Neural progenitor cell (in vitro differentiated cells): Measurements from ENCODE around the gene HDLBP. TPM values are rescaled to one million over a fixed set of nuclear protein-coding genes. Genes with fewer than 3 reads are reported as not detected.
"Not testable (repeated sequence)": the region's sequence is repeated elsewhere in the genome, so short reads cannot be mapped to it uniquely, and the experiment has no call there.

Source experiments
- DNase-seq: peaks from one replicate; pipeline ENCODE4 v3.0.0-alpha.2; 2016; ENCODE audit warnings: low spot score
- H2AFZ ChIP-seq: fragments of 200-600 bp; sonication (generic); replicated peaks from 2 replicates; pipeline ENCODE4 v1.6.1; 2016; ENCODE audit warnings: antibody characterized with exemption
- H3F3A ChIP-seq: fragments of 200-600 bp; sonication (generic); 2 replicates; pipeline ENCODE4 v1.6.1; 2016; ENCODE audit warnings: antibody characterized with exemption, low read depth
- H3K27ac ChIP-seq: fragments of 200-600 bp; sonication (generic); 2 replicates; pipeline ENCODE4 v1.5.1; 2016; ENCODE audit warnings: mild to moderate bottlenecking
- H3K27me3 ChIP-seq: fragments of 200-600 bp; sonication (generic); 2 replicates; pipeline ENCODE4 v1.6.1; 2016; ENCODE audit warnings: mild to moderate bottlenecking, moderate library complexity
- H3K36me3 ChIP-seq: fragments of 200-600 bp; sonication (generic); 2 replicates; pipeline ENCODE4 v1.5.1; 2016
- H3K4me1 ChIP-seq: fragments of 200-600 bp; sonication (generic); 2 replicates; pipeline ENCODE4 v1.6.1; 2016; ENCODE audit warnings: mixed run types
- H3K4me2 ChIP-seq: fragments of 200-600 bp; sonication (generic); 2 replicates; pipeline ENCODE4 v1.6.1; 2016
- H3K4me3 ChIP-seq: fragments of 200-600 bp; sonication (generic); 2 replicates; pipeline ENCODE4 v1.5.1; 2016
- H3K79me2 ChIP-seq: fragments of 200-600 bp; sonication (generic); 2 replicates; pipeline ENCODE4 v1.6.1; 2016; ENCODE audit warnings: low read depth
- H3K9ac ChIP-seq: fragments of 200-600 bp; sonication (generic); 2 replicates; pipeline ENCODE4 v1.6.1; 2016
- H3K9me3 ChIP-seq: fragments of 200-600 bp; sonication (generic); 2 replicates; pipeline ENCODE4 v1.5.1; 2016; ENCODE audit warnings: low read depth
- H4K20me1 ChIP-seq: fragments of 200-600 bp; sonication (generic); 2 replicates; pipeline ENCODE4 v1.6.1; 2016; ENCODE audit warnings: low read depth
- H3K27ac Mint-ChIP-seq: 3 replicates; pipeline ENCODE4 v1.8.0; 2021; ENCODE audit warnings: mixed read lengths
- H3K27me3 Mint-ChIP-seq: 2 replicates; pipeline ENCODE4 v1.8.0; 2022; ENCODE audit warnings: low read depth, mild to moderate bottlenecking, inconsistent platforms, moderate library complexity, mixed read lengths; ENCODE audit not compliant: insufficient read depth
- H3K36me3 Mint-ChIP-seq: 3 replicates; pipeline ENCODE4 v1.8.0; 2021; ENCODE audit warnings: mixed read lengths
- H3K4me1 Mint-ChIP-seq: 3 replicates; pipeline ENCODE4 v1.8.0; 2021; ENCODE audit warnings: mixed read lengths
- H3K4me3 Mint-ChIP-seq: 3 replicates; pipeline ENCODE4 v1.8.0; 2021; ENCODE audit warnings: mild to moderate bottlenecking, moderate library complexity, mixed read lengths
- H3K9me3 Mint-ChIP-seq: 3 replicates; pipeline ENCODE4 v1.8.0; 2020; ENCODE audit warnings: mixed read lengths
- EZH2 ChIP-seq: fragments of 200-600 bp; sonication (generic); IDR thresholded peaks from 2 replicates; pipeline ENCODE4 v1.6.1; 2017; ENCODE audit warnings: antibody characterized with exemption, mild to moderate bottlenecking, moderate library complexity
- EZH2phosphoT487 ChIP-seq: fragments of 200-600 bp; sonication (generic); IDR thresholded peaks from 2 replicates; pipeline ENCODE4 v1.6.1; 2017; ENCODE audit warnings: antibody characterized with exemption
- total RNA-seq: library from RNA; depleted of rRNA; stranded (reverse); fragments of >200 nt; gene quantifications from 2 replicates; pipeline ENCODE4 v1.2.3, GENCODE V29; 2015; ENCODE audit warnings: low replicate concordance
- TF ChIP-seq, protein P1 (sequence below): fragments of 200-600 bp; sonication (generic); IDR thresholded peaks from 2 replicates; pipeline ENCODE4 v1.5.1; 2017; ENCODE audit warnings: antibody characterized with exemption, mild to moderate bottlenecking

Gene HDLBP
- total RNA-seq, 1 donor from 2014 or later = 251 TPM

DNA sequence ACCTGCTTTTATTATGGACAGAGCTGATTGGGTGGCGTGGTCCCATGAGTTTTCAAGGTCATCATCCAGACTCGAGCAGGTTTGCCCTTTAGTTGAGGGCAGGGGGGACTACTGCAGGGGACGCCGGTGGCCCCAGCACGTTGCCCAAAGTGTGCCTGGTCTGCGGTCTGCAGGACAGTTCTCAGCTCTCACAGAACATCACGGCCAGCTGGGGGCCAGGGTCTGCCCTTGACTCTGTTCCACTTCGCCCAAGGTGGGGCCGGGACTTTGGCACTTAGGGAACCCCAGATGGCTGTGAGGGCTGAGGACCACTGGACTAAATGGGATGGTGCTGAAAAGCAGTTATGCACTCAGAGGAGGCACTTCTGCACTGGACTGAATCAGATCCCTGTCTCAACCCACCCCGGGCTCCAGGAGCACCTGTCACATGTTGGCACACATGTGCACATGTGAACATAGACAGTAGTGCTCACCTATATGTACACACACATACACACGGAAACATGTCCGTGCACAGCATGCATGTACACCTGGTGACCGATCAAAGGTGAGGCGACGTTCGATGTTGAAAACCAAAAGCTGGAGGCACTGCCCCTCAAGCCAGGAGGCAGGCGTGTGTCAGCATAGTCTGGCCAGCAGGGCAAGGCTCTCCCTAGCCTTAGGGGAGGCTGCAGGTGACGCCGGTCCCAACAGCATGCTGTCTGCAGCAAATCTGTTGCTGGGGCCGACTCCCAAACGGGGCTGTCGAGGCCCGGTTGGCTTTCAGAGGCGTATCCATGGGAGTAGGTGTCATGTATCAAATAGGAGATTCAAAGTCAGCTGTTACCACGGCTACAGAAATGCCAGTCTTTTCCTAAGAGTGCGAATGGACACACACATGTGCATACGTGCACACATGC, 116.8 kb downstream of the HDLBP start:
- TF ChIP-seq EZH2 (no peak), EZH2phosphoT487 (no peak)
- TF ChIP-seq, protein P1, sequence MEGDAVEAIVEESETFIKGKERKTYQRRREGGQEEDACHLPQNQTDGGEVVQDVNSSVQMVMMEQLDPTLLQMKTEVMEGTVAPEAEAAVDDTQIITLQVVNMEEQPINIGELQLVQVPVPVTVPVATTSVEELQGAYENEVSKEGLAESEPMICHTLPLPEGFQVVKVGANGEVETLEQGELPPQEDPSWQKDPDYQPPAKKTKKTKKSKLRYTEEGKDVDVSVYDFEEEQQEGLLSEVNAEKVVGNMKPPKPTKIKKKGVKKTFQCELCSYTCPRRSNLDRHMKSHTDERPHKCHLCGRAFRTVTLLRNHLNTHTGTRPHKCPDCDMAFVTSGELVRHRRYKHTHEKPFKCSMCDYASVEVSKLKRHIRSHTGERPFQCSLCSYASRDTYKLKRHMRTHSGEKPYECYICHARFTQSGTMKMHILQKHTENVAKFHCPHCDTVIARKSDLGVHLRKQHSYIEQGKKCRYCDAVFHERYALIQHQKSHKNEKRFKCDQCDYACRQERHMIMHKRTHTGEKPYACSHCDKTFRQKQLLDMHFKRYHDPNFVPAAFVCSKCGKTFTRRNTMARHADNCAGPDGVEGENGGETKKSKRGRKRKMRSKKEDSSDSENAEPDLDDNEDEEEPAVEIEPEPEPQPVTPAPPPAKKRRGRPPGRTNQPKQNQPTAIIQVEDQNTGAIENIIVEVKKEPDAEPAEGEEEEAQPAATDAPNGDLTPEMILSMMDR = no peak
- Histone ChIP-seq H3K36me3 (no peaks in the 10 kb centered on the region), H3K9me3 (no peaks in the 10 kb centered on the region), H4K20me1 (no peaks in the 10 kb centered on the region), H3K27me3 (no peaks in the 10 kb centered on the region), H3K27ac (no peak overlapping the region), H3K79me2 (no peaks in the 10 kb centered on the region), H3K4me3 (no peak overlapping the region), H3F3A (no peaks in the 10 kb centered on the region), H3K4me1 (no peaks in the 10 kb centered on the region), H3K4me2 (no peak overlapping the region), H2AFZ (no peak overlapping the region), H3K9ac (no peak overlapping the region)
- H3K4me1 Mint-ChIP-seq = peaks cover 12% of the 10 kb centered on the region
- H3K9me3 Mint-ChIP-seq = no peaks in the 10 kb centered on the region
- H3K4me3 Mint-ChIP-seq = no peak overlapping the region
- H3K27ac Mint-ChIP-seq = peak overlapping the region; percentile 82
- no peaks in the 10 kb centered on the region for H3K36me3 Mint-ChIP-seq
- H3K27me3 Mint-ChIP-seq = peaks cover 7% of the 10 kb centered on the region
- DNase-seq = no peak

DNA sequence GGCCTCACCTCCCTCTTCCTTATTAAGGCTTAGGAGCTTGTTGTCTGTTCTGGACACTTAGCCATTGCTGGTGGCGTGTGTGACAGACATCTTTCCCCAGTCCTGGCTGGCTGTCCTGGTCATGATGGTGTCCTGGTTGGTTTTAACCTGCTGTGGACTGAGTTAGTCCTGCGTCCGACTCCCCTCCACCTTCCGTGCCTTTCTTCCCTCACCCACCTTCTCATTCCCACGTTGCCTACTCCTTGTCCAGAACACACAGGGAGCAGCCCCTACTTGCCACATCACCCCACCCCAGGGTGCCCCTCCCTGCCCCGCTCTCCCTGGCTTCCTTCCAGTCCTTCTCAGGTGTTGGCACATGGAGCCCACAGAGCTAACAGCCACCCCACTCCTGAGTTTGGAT, 117.5 kb downstream of the HDLBP start:
- H3K9ac ChIP-seq = no peak overlapping the region
- peaks cover 7% of the 10 kb centered on the region for H3K27me3 Mint-ChIP-seq
- no peaks in the 10 kb centered on the region for H3K9me3 Mint-ChIP-seq
- TF ChIP-seq, protein P1 = no peak
- TF ChIP-seq EZH2 (no peak), EZH2phosphoT487 (no peak)
- no peaks in the 10 kb centered on the region for H3K4me1 ChIP-seq
- no peaks in the 10 kb centered on the region for H4K20me1 ChIP-seq
- H3K4me1 Mint-ChIP-seq = peaks cover 12% of the 10 kb centered on the region
- no peak overlapping the region for H3K27ac ChIP-seq
- peak overlapping the region; percentile 69 for H3K27ac Mint-ChIP-seq
- H3F3A ChIP-seq = no peaks in the 10 kb centered on the region
- H3K36me3 ChIP-seq = no peaks in the 10 kb centered on the region
- DNase-seq = no peak
- H3K4me3 ChIP-seq = no peak overlapping the region
- peak overlapping the region; percentile 30 for H3K4me3 Mint-ChIP-seq
- no peaks in the 10 kb centered on the region for H3K79me2 ChIP-seq
- no peak overlapping the region for H2AFZ ChIP-seq
- no peak overlapping the region for H3K4me2 ChIP-seq
- no peaks in the 10 kb centered on the region for H3K9me3 ChIP-seq
- no peaks in the 10 kb centered on the region for H3K27me3 ChIP-seq
- H3K36me3 Mint-ChIP-seq = no peaks in the 10 kb centered on the region

DNA sequence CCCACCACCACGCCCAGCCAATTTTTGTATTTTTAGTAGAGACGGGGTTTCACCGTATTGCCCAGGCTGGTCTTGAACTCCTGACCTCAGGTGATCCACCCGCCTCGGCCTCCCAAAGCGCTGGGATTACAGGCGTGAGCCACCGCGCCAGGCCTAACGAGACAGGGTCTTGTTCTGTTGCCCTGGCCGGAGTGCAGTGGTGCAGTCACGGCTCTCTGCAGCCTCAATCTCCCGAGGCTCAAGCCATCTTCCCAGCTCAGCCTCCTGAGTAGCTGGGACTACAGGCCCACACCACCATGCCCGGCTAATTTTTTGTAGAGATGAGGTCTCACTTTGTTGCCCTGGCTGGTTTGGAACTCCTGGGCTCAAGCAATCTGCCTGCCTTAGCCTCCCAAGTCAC, 118.2 kb downstream of the HDLBP start:
- H3K4me3 ChIP-seq, H3K36me3 ChIP-seq, DNase-seq, H3K9me3 ChIP-seq, H3K27ac ChIP-seq, H3K4me3 Mint-ChIP-seq, H3K79me2 ChIP-seq, H3K27me3 ChIP-seq, H2AFZ ChIP-seq, H3K9me3 Mint-ChIP-seq, H3K4me1 ChIP-seq, H4K20me1 ChIP-seq, H3K27me3 Mint-ChIP-seq, H3K27ac Mint-ChIP-seq, H3F3A ChIP-seq, H3K9ac ChIP-seq, H3K36me3 Mint-ChIP-seq, H3K4me2 ChIP-seq: not testable (repeated sequence)
- H3K4me1 Mint-ChIP-seq = peaks cover 12% of the 10 kb centered on the region

DNA sequence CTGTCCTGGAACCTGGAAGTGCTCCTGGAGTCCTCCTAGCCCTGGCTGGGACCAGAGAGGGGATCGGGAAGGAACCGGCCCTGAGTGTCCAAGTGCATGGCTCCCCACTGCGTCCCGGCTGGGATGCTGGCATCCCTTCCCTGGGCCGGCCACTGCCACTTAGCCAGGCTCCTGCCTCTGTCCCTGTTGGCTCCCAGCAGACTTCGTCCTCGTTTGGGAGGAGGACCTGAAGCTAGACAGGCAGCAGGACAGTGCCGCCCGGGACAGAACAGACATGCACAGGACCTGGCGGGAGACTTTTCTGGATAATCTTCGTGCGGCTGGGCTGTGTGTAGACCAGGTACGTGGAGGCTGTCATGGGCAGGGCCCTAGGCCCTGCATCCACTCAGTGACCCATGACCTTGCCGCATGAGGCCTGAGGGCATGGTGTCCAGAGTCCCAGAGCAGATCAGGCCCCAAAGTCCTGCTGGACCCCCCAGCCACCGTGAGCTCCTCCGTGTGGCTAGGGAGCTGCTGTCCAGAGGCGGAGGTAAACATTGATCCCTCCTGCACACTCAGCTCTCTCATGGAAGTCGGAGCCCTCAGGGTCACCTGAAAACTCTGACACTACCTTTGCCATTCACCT, 119.9 kb downstream of the HDLBP start:
- no peak overlapping the region for H3K9ac ChIP-seq
- no peak overlapping the region for H3K4me3 ChIP-seq
- H3K36me3 ChIP-seq = no peaks in the 10 kb centered on the region
- Mint-ChIP-seq H3K36me3 (no peaks in the 10 kb centered on the region), H3K27me3 (peaks cover 7% of the 10 kb centered on the region), H3K4me1 (peaks cover 12% of the 10 kb centered on the region), H3K4me3 (no peak overlapping the region), H3K9me3 (no peaks in the 10 kb centered on the region), H3K27ac (no peak overlapping the region)
- DNase-seq = no peak
- H3K9me3 ChIP-seq = no peaks in the 10 kb centered on the region
- H4K20me1 ChIP-seq = no peaks in the 10 kb centered on the region
- H3K27me3 ChIP-seq = no peaks in the 10 kb centered on the region
- H2AFZ ChIP-seq = no peak overlapping the region
- no peaks in the 10 kb centered on the region for H3F3A ChIP-seq
- H3K27ac ChIP-seq = no peak overlapping the region
- no peaks in the 10 kb centered on the region for H3K79me2 ChIP-seq
- TF ChIP-seq EZH2phosphoT487 (no peak), EZH2 (no peak)
- H3K4me1 ChIP-seq = no peaks in the 10 kb centered on the region
- H3K4me2 ChIP-seq = no peak overlapping the region
